PFSK-1 (cell line): ENCODE measurements around the gene CR1. TPM values are rescaled to one million over a fixed set of nuclear protein-coding genes. Genes with fewer than 3 reads are reported as not detected.

Experiments
- FOXP2 ChIP-seq: optimal IDR thresholded peaks from 2 replicates; pipeline ENCODE3; 2011; ENCODE audit warnings: borderline replicate concordance, control low read depth, inconsistent platforms; ENCODE audit not compliant: insufficient read depth; ENCODE audit errors: extremely low read length, extremely low read depth
- POLR2AphosphoS5 ChIP-seq: IDR thresholded peaks from 2 replicates; pipeline ENCODE4 v1.6.1; 2012; ENCODE audit warnings: low read depth, mild to moderate bottlenecking, control low read depth, low read length, moderate library complexity
- REST ChIP-seq, 2 experiments: IDR thresholded peaks; 2 replicates each; pipeline versions ENCODE4 v1.6.1 to v1.8.0; 2011 to 2012; ENCODE audit warnings: low read depth in 2 of 2, low read length in 2 of 2, control low read depth in 1 of 2, inconsistent platforms in 1 of 2, mild to moderate bottlenecking in 1 of 2, moderate library complexity in 1 of 2; ENCODE audit not compliant: insufficient read depth in 1 of 2
- SIN3A ChIP-seq: IDR thresholded peaks from 2 replicates; pipeline ENCODE4 v1.6.1; 2012; ENCODE audit warnings: mild to moderate bottlenecking, low read length, moderate library complexity, borderline replicate concordance; ENCODE audit not compliant: insufficient read depth
- TAF1 ChIP-seq: IDR thresholded peaks from 2 replicates; pipeline ENCODE4 v1.6.1; 2012; ENCODE audit warnings: low read length, control low read depth, borderline replicate concordance; ENCODE audit not compliant: insufficient read depth
- polyA plus RNA-seq: library from polyadenylated mRNA; unstranded; fragments of >200 nt; gene quantifications from one replicate; pipeline ENCODE4 v1.2.1, GENCODE V29; 2012; ENCODE audit warnings: low read depth, missing spikeins; ENCODE audit not compliant: insufficient read length

CR1 gene
- 0.06 TPM for polyA plus RNA-seq

DNA sequence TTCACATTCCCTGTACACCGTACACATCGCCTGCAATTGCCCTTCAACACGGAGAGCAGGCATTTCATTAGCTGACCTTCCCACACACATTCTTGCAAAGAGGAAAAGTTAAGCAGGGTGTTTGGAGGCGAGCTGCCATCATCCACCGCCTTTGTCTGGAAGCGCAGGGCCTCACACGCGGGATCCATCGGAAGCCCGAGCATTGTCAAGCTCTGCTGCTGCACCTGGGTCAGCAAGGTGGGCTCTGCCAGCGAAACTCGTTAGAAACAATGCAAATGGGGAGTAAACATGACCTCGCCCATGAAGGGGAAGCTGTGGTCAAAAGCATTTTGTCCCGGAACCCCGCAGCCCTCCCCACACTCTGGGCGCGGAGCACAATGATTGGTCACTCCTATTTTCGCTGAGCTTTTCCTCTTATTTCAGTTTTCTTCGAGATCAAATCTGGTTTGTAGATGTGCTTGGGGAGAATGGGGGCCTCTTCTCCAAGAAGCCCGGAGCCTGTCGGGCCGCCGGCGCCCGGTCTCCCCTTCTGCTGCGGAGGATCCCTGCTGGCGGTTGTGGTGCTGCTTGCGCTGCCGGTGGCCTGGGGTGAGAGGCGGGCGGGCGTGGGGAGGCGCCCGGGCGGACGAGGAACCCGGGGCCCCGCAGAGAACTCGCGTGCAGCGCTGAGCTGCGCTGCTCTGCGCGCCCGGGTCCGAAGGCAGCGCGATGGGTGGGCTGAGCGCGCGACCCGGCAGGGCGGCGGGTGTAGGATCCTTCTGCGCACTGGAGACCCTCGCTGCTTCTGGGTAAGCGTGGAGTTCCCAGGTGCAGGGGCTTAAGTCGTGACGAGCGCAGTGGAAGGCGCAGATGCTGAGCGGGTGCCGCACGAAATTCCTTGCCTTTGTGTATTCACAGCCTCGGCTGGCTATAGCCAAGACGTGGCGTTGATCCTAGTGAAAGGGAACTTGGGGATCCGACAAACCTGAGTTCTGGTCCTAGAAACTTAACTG is at the start of gene CR1:
CR1 (plus strand) TSS at position 357 of the 992 bp plus-strand sequence; CDS start at position 468, 111 bp downstream.
- TF ChIP-seq TAF1, result no peak
- no peak for TF ChIP-seq POLR2AphosphoS5
- TF ChIP-seq FOXP2, result no peak
- no peak for TF ChIP-seq REST (IDR thresholded peaks at IDR 0.05; ENCODE audit: insufficient read depth in 1 of 2, low read depth in 2 of 2, low read length in 2 of 2)
- TF ChIP-seq SIN3A, result no peak

DNA sequence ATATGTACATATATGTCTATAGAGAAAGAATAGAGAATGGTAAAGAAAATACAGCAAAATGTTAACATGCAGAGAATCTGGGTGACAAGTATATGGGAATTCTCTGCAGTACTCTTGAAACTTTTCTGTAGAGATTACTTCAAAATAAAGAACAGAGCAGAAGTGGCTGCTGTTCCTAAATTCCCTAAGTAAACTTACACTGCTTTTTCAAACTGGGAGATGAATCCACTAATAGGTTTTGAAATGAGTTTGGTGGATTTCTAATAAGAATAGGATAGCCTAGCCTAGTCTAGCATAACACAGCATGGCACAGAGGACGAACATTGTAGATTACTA is 42.3 kb upstream of the CR1 start:
- TF ChIP-seq SIN3A (no peak), POLR2AphosphoS5 (no peak), FOXP2 (no peak), TAF1 (no peak), REST (IDR thresholded peaks at IDR 0.05; ENCODE audit: insufficient read depth in 1 of 2, low read depth in 2 of 2, low read length in 2 of 2) (no peak)

GRCh38 chr1:207454046-207454964 is 41.7 kb upstream of the CR1 start, which contains the start of gene CR2:
CR2 (plus strand) TSS chr1:207454328; CDS start chr1:207454419, 91 bp downstream.
- TF ChIP-seq FOXP2 (no peak), TAF1 (no peak), REST (IDR thresholded peaks at IDR 0.05; ENCODE audit: insufficient read depth in 1 of 2, low read depth in 2 of 2, low read length in 2 of 2) (no peak), POLR2AphosphoS5 (no peak), SIN3A (no peak)

- TF ChIP-seq POLR2AphosphoS5 (no peak), SIN3A (no peak), TAF1 (no peak), REST (IDR thresholded peaks at IDR 0.05; ENCODE audit: insufficient read depth in 1 of 2, low read depth in 2 of 2, low read length in 2 of 2) (no peak), FOXP2 (no peak)
These were observed 40.7 kb upstream of the CR1 start for GRCh38 chr1:207455183-207455754.
